Measurements from ENCODE around the gene XRCC5.

XRCC5 gene

GRCh38 chr2:216117561-216118340, 8.6 kb downstream of the XRCC5 start:
- Histone ChIP-seq H3K9me3 (ENCODE audit: control insufficient read depth, insufficient read depth, low read depth, low read length) (no peaks in the 10 kb centered on the region), H3K27ac (ENCODE audit: extremely low read depth, low read depth, low read length) (no peak overlapping the region), H3K36me3 (ENCODE audit: control insufficient read depth in 2 of 2, insufficient read depth in 1 of 2, low read length in 2 of 2) (peaks cover 49 to 95% of the 10 kb centered on the region in 2 experiments), H3K4me3 (ENCODE audit: low read depth, low read length) (no peak overlapping the region), H3K4me1 (ENCODE audit: control insufficient read depth, insufficient read depth, low read length) (0 out of 2 replicates have a peak, but pooled peaks cover 2% of the 10 kb centered on the region)
- ChIA-PET POLR2A (interaction anchor here (0.6 kb wide), 1 partner anchor 191 kb away, joined by 3 read pairs; no protein-coding TSS in a partner anchor), CTCF (interaction anchor here (0.6 to 0.7 kb wide), 2 partner anchors 24 to 94 kb away, joined by 4 to 6 read pairs; no protein-coding TSS in a partner anchor)
- no peak for TF ChIP-seq MEIS1 (CRISPR knock-in tag; IDR thresholded peaks at IDR 0.05; ENCODE audit: borderline replicate concordance)
- TF ChIP-seq, protein P1, sequence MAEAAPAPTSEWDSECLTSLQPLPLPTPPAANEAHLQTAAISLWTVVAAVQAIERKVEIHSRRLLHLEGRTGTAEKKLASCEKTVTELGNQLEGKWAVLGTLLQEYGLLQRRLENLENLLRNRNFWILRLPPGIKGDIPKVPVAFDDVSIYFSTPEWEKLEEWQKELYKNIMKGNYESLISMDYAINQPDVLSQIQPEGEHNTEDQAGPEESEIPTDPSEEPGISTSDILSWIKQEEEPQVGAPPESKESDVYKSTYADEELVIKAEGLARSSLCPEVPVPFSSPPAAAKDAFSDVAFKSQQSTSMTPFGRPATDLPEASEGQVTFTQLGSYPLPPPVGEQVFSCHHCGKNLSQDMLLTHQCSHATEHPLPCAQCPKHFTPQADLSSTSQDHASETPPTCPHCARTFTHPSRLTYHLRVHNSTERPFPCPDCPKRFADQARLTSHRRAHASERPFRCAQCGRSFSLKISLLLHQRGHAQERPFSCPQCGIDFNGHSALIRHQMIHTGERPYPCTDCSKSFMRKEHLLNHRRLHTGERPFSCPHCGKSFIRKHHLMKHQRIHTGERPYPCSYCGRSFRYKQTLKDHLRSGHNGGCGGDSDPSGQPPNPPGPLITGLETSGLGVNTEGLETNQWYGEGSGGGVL (tag by site-specific recombination; IDR thresholded peaks at IDR 0.05): no peak
- TF ChIP-seq ZNF292 (tag by site-specific recombination; IDR thresholded peaks at IDR 0.05; ENCODE audit: borderline replicate concordance, low read depth): no peak
- TF ChIP-seq, protein P2, sequence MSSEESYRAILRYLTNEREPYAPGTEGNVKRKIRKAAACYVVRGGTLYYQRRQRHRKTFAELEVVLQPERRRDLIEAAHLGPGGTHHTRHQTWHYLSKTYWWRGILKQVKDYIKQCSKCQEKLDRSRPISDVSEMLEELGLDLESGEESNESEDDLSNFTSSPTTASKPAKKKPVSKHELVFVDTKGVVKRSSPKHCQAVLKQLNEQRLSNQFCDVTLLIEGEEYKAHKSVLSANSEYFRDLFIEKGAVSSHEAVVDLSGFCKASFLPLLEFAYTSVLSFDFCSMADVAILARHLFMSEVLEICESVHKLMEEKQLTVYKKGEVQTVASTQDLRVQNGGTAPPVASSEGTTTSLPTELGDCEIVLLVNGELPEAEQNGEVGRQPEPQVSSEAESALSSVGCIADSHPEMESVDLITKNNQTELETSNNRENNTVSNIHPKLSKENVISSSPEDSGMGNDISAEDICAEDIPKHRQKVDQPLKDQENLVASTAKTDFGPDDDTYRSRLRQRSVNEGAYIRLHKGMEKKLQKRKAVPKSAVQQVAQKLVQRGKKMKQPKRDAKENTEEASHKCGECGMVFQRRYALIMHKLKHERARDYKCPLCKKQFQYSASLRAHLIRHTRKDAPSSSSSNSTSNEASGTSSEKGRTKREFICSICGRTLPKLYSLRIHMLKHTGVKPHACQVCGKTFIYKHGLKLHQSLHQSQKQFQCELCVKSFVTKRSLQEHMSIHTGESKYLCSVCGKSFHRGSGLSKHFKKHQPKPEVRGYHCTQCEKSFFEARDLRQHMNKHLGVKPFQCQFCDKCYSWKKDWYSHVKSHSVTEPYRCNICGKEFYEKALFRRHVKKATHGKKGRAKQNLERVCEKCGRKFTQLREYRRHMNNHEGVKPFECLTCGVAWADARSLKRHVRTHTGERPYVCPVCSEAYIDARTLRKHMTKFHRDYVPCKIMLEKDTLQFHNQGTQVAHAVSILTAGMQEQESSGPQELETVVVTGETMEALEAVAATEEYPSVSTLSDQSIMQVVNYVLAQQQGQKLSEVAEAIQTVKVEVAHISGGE (tag by site-specific recombination; conservative IDR thresholded peaks at IDR 0.05; ENCODE audit: low read depth): no peak
- no peak for TF ChIP-seq ZNF140 (tag by site-specific recombination; IDR thresholded peaks at IDR 0.05)
- no peak for TF ChIP-seq ZBTB8A (tag by site-specific recombination; IDR thresholded peaks at IDR 0.05)
- no peak for TF ChIP-seq ZNF157 (tag by site-specific recombination; IDR thresholded peaks at IDR 0.05)
- TF ChIP-seq ZBTB21 (tag by site-specific recombination; IDR thresholded peaks at IDR 0.05): no peak
- TF ChIP-seq ZNF580 (tag by site-specific recombination; IDR thresholded peaks at IDR 0.05): no peak
- TF ChIP-seq ZBTB49 (tag by site-specific recombination; IDR thresholded peaks at IDR 0.05; ENCODE audit: low read depth): no peak
- TF ChIP-seq ZNF639 (tag by site-specific recombination; IDR thresholded peaks at IDR 0.05): no peak
- TF ChIP-seq ZNF529 (tag by site-specific recombination; IDR thresholded peaks at IDR 0.05; ENCODE audit: insufficient replicate concordance): no peak

GRCh38 chr2:216118474-216118873, 9.3 kb downstream of the XRCC5 start:
- CTCF ChIA-PET: interaction anchor here (0.7 kb wide), 1 partner anchor 95 kb away, joined by 4 read pairs; no protein-coding TSS in a partner anchor
- Histone ChIP-seq H3K36me3 (ENCODE audit: control insufficient read depth in 2 of 2, insufficient read depth in 1 of 2, low read length in 2 of 2) (peaks cover 56 to 95% of the 10 kb centered on the region in 2 experiments), H3K4me3 (ENCODE audit: low read depth, low read length) (no peak overlapping the region), H3K9me3 (ENCODE audit: control insufficient read depth, insufficient read depth, low read depth, low read length) (no peaks in the 10 kb centered on the region), H3K27ac (ENCODE audit: extremely low read depth, low read depth, low read length) (no peak overlapping the region), H3K4me1 (ENCODE audit: control insufficient read depth, insufficient read depth, low read length) (0 out of 2 replicates have a peak, but pooled peaks cover 2% of the 10 kb centered on the region)
- TF ChIP-seq YY1 (tag by site-specific recombination; IDR thresholded peaks at IDR 0.05) (no peak), GFI1B (tag by site-specific recombination; IDR thresholded peaks at IDR 0.05) (peak; percentile 61)
- POLR2A ChIA-PET: interaction anchor here (0.6 kb wide), 1 partner anchor 190 kb away, joined by 3 read pairs; no protein-coding TSS in a partner anchor

Measured in HEK293 (cell line).